Astrocyte of the spinal cord (primary cell): ENCODE results near the gene RSPH9.

Experiments
- DNase-seq: peaks from one replicate; pipeline ENCODE4 v3.0.0; 2011; ENCODE audit warnings: low read depth, low spot score
- H3K4me3 ChIP-seq: 2 replicates; pipeline ENCODE4 v1.5.1; 2011; ENCODE audit warnings: low read depth, mild to moderate bottlenecking, low read length, moderate library complexity
- in situ Hi-C: cut with HindIII; loops from 2 replicates; pipeline ENCODE4 v1.10.0; 2017; ENCODE audit warnings: low sequenced_read_pairs
- TF ChIP-seq, protein P1 (sequence below): IDR thresholded peaks from 2 replicates; pipeline ENCODE4 v1.5.1; 2012; ENCODE audit warnings: low read depth, mild to moderate bottlenecking, low read length, inconsistent platforms

Gene RSPH9, protein sequence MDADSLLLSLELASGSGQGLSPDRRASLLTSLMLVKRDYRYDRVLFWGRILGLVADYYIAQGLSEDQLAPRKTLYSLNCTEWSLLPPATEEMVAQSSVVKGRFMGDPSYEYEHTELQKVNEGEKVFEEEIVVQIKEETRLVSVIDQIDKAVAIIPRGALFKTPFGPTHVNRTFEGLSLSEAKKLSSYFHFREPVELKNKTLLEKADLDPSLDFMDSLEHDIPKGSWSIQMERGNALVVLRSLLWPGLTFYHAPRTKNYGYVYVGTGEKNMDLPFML

DNA sequence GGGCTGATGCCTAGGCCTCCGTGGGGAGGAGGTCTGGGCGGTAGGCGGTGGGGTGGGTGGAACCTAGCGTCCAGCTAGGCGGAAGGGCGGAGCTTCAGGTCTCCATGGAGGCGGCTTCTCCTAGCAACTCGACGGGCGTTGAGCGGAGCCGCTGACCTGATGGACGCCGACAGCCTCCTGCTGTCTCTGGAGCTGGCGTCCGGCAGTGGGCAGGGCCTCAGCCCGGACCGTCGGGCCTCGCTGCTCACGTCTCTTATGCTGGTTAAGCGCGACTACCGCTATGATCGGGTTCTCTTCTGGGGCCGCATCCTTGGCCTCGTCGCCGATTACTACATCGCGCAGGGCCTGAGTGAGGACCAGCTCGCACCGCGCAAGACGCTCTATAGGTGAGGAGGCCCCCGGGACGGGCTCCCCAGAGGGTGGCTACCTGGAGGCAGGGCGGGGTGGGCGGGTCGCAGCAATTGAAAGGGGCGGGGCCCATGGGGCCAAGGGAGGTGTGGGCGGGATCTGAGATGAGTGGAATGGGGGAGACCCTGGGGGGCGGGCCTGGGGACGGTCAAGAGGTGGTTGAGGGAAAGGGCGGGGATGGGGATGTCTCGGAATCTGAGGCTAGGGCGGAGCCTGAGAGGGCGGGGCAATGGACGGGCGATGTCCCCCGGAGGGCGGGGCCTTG is at the start of gene RSPH9:
Gene RSPH9, plus strand, starts transcription at position 97 of the 673 bp plus-strand sequence. Its CDS starts 63 bp downstream, at position 160.
- DNase-seq, result peak; percentile 78
- TF ChIP-seq, protein P1, sequence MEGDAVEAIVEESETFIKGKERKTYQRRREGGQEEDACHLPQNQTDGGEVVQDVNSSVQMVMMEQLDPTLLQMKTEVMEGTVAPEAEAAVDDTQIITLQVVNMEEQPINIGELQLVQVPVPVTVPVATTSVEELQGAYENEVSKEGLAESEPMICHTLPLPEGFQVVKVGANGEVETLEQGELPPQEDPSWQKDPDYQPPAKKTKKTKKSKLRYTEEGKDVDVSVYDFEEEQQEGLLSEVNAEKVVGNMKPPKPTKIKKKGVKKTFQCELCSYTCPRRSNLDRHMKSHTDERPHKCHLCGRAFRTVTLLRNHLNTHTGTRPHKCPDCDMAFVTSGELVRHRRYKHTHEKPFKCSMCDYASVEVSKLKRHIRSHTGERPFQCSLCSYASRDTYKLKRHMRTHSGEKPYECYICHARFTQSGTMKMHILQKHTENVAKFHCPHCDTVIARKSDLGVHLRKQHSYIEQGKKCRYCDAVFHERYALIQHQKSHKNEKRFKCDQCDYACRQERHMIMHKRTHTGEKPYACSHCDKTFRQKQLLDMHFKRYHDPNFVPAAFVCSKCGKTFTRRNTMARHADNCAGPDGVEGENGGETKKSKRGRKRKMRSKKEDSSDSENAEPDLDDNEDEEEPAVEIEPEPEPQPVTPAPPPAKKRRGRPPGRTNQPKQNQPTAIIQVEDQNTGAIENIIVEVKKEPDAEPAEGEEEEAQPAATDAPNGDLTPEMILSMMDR, result no peak
- H3K4me3 ChIP-seq, result peak within 1 kb of the TSS; percentile 56
- in situ Hi-C loops, result no loop called here

DNA sequence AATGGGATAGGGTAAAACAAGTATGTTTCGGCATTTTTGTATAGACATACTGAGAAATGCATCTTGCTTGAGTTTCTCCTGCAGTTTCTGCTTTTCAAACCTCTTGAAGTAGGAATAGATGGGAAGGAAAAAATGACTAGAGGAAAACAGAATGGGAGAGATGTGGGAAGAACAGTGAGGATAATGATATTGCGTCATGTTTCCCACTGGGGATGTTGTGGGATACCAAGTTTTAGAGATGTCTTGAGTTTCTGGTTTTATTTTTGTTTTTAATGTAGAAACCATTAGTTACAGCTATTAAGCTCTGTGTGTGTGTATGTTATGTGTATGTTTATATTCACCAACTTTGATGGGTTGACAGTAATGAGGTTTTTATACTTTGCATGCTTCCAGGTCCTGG is 44.2 kb upstream of the RSPH9 start:
- TF ChIP-seq, protein P1, result no peak
- no peak for DNase-seq
- in situ Hi-C loops, result no loop called here
- no peak overlapping the region for H3K4me3 ChIP-seq

DNA sequence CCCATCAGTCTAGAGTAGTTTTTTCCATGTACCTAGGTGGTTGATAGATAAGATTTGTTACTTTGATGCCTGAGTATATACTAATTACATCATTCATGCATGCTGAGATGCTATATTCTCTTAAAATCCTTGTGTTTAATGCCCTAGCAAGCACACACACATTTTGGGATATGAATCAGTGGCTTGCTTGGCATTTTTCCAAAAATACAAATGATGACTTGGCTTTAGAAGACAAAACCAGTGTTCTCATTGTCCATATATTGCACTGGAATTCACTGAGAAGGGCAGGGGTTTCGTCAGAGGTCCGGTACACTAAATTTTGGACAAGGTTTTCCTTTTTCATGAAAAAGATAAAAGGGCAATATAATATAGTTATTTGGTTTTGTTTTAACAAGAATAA is 40.7 kb upstream of the RSPH9 start:
- H3K4me3 ChIP-seq, result no peak overlapping the region
- peak; percentile 84 for DNase-seq
- in situ Hi-C loops, result no loop called here
- TF ChIP-seq, protein P1, result no peak

DNA sequence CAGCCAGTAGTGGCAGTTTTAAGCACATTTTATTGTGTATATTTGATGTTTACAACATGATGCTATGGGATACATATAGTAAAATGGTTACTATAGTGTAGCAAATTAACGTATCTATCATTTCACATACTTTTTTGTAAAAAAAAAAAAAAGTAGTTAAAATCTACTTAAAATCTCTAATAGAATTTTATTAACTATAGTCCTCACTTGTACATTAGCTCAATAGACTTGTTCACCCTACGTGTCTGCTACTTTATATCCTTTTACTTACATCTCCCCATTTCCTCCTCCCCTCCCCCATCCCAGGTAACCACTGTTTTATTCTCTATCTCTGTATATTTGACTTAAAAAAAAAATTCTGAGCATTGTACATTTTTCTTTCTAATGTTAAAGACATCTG is 38.8 kb upstream of the RSPH9 start:
- H3K4me3 ChIP-seq, result no peak overlapping the region
- in situ Hi-C loops, result no loop called here
- no peak for DNase-seq
- TF ChIP-seq, protein P1, result no peak

DNA sequence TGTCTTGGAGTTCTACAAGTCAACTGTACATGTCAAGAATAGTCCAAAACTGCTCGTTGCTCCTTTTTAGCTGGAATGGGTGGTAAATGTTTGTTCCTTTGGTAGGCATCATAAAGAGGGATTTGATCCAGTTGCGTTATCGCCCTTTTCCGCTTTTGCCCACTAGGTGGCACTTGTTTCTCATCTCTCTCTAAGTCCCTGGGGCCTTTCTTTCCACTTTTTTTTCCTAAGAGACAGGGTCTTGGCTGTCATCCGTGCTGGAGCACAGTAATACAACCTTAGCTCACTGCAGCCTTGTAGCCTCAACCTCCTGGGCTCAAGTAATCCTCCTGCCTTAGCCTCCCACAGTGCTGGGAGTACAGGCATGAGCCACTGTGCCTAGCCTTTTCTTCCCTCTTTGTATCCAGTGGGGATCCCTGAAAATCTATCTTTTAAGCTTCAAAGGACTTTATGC is 36.5 kb upstream of the RSPH9 start:
- in situ Hi-C loops, result no loop called here
- TF ChIP-seq, protein P1, result peak; percentile 85
- no peak overlapping the region for H3K4me3 ChIP-seq
- DNase-seq, result peak; percentile 84

DNA sequence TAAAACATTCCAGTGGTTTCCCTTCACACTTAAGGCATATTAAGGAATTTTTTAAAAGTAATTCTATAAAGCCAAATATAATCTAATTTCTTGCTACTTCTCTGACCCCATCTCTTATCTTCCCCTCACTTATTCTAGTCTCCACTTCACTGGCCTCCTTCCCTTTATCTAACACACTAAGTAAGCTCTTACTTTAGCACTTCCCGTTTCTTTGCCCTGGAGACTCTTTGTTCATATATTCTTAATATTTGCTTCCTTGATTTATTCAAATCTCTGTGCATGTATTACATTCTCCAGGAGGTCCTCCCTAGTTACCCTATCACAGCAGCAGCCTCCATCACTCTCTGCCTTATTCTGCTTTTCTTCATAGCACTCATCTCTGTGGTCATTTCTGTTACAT is 36.0 kb upstream of the RSPH9 start:
- no peak for DNase-seq
- in situ Hi-C loops, result no loop called here
- no peak overlapping the region for H3K4me3 ChIP-seq
- TF ChIP-seq, protein P1, result no peak
